ENCODE results near the gene RGS2.

Gene RGS2

GRCh38 chr1:192821296-192821695, 12.5 kb downstream of the RGS2 start:
- no peak overlapping the region for H3K27ac ChIP-seq (ENCODE audit: low read length, poor library complexity, severe bottlenecking)
- WGBS, result 81% methylated on average over 3 of the region's 3 CpGs
- H3K18ac ChIP-seq (ENCODE audit: low read depth in 1 of 2, low read length in 2 of 2), result no peak overlapping the region
- no peaks in the 10 kb centered on the region for H3K9me3 ChIP-seq (ENCODE audit: control insufficient read depth, low read length)
- no peaks in the 10 kb centered on the region for H3K79me1 ChIP-seq (replicated peaks; ENCODE audit: low read length, poor library complexity, severe bottlenecking)
- no peak overlapping the region for H3K14ac ChIP-seq (ENCODE audit: low read length in 2 of 2)
- DNase-seq, result no peak
- H2BK12ac ChIP-seq (ENCODE audit: low read length in 2 of 2), result no peak overlapping the region
- no peak overlapping the region for H3K23ac ChIP-seq (ENCODE audit: low read length in 2 of 2)
- H2BK15ac ChIP-seq (ENCODE audit: low read depth, poor library complexity, severe bottlenecking), result no peak overlapping the region
- no peaks in the 10 kb centered on the region for H3K4me1 ChIP-seq (ENCODE audit: control insufficient read depth, insufficient read depth, low read depth, low read length)
- H3K4ac ChIP-seq (ENCODE audit: low read depth in 1 of 2, low read length in 2 of 2), result no peak overlapping the region
- H3K4me2 ChIP-seq (ENCODE audit: low read length, poor library complexity, severe bottlenecking), result no peak overlapping the region
- H3K4me3 ChIP-seq (ENCODE audit: insufficient read depth in 1 of 2, low read depth in 1 of 2, low read length in 2 of 2), result no peak overlapping the region
- no peak overlapping the region for H4K8ac ChIP-seq (ENCODE audit: low read length)
- H2AFZ ChIP-seq (ENCODE audit: low read depth, low read length), result no peak overlapping the region
- H2BK5ac ChIP-seq (ENCODE audit: low read depth, low read length, poor library complexity, severe bottlenecking), result no peak overlapping the region
- no peaks in the 10 kb centered on the region for H3K36me3 ChIP-seq (ENCODE audit: control insufficient read depth in 1 of 2, insufficient read depth in 2 of 2, low read depth in 1 of 2, low read length in 2 of 2)
- H2AK5ac ChIP-seq (ENCODE audit: low read length, severe bottlenecking), result no peak overlapping the region
- no peak overlapping the region for H4K91ac ChIP-seq (ENCODE audit: low read length)
- H3K27me3 ChIP-seq (ENCODE audit: control insufficient read depth in 1 of 2, insufficient read depth in 1 of 2, low read length in 2 of 2), result no peaks in the 10 kb centered on the region
- H2BK120ac ChIP-seq (ENCODE audit: low read depth, low read length), result no peak overlapping the region
- H3K9ac ChIP-seq (ENCODE audit: low read length), result no peak overlapping the region

GRCh38 chr1:192824511-192824910, 15.7 kb downstream of the RGS2 start:
- no peak overlapping the region for H3K18ac ChIP-seq (ENCODE audit: low read depth in 1 of 2, low read length in 2 of 2)
- no peaks in the 10 kb centered on the region for H3K9me3 ChIP-seq (ENCODE audit: control insufficient read depth, low read length)
- H3K27me3 ChIP-seq (ENCODE audit: control insufficient read depth in 1 of 2, insufficient read depth in 1 of 2, low read length in 2 of 2), result no peaks in the 10 kb centered on the region
- H3K36me3 ChIP-seq (ENCODE audit: control insufficient read depth in 1 of 2, insufficient read depth in 2 of 2, low read depth in 1 of 2, low read length in 2 of 2), result no peaks in the 10 kb centered on the region
- H3K4ac ChIP-seq (ENCODE audit: low read depth in 1 of 2, low read length in 2 of 2), result no peak overlapping the region
- H2BK120ac ChIP-seq (ENCODE audit: low read depth, low read length), result no peak overlapping the region
- no CpG with 5 or more reads among the region's 1 CpG for WGBS
- DNase-seq, result no peak
- no peak overlapping the region for H3K4me3 ChIP-seq (ENCODE audit: insufficient read depth in 1 of 2, low read depth in 1 of 2, low read length in 2 of 2)
- no peaks in the 10 kb centered on the region for H3K4me1 ChIP-seq (ENCODE audit: control insufficient read depth, insufficient read depth, low read depth, low read length)
- H2BK5ac ChIP-seq (ENCODE audit: low read depth, low read length, poor library complexity, severe bottlenecking), result no peak overlapping the region
- H2AK5ac ChIP-seq (ENCODE audit: low read length, severe bottlenecking), result no peak overlapping the region
- no peak overlapping the region for H3K4me2 ChIP-seq (ENCODE audit: low read length, poor library complexity, severe bottlenecking)
- H2BK15ac ChIP-seq (ENCODE audit: low read depth, poor library complexity, severe bottlenecking), result no peak overlapping the region
- H2AFZ ChIP-seq (ENCODE audit: low read depth, low read length), result no peak overlapping the region
- H2BK12ac ChIP-seq (ENCODE audit: low read length in 2 of 2), result no peak overlapping the region
- no peak overlapping the region for H3K14ac ChIP-seq (ENCODE audit: low read length in 2 of 2)
- no peak overlapping the region for H4K8ac ChIP-seq (ENCODE audit: low read length)
- no peak overlapping the region for H4K91ac ChIP-seq (ENCODE audit: low read length)
- no peak overlapping the region for H3K9ac ChIP-seq (ENCODE audit: low read length)
- no peak overlapping the region for H3K27ac ChIP-seq (ENCODE audit: low read length, poor library complexity, severe bottlenecking)
- no peaks in the 10 kb centered on the region for H3K79me1 ChIP-seq (replicated peaks; ENCODE audit: low read length, poor library complexity, severe bottlenecking)
- H3K23ac ChIP-seq (ENCODE audit: low read length in 2 of 2), result no peak overlapping the region

- H3K4me3 ChIP-seq (ENCODE audit: insufficient read depth in 1 of 2, low read depth in 1 of 2, low read length in 2 of 2), result no peak overlapping the region
- no peaks in the 10 kb centered on the region for H3K27me3 ChIP-seq (ENCODE audit: control insufficient read depth in 1 of 2, insufficient read depth in 1 of 2, low read length in 2 of 2)
- H3K79me1 ChIP-seq (replicated peaks; ENCODE audit: low read length, poor library complexity, severe bottlenecking), result no peaks in the 10 kb centered on the region
- no peak overlapping the region for H2AFZ ChIP-seq (ENCODE audit: low read depth, low read length)
- no peaks in the 10 kb centered on the region for H3K9me3 ChIP-seq (ENCODE audit: control insufficient read depth, low read length)
- H2BK120ac ChIP-seq (ENCODE audit: low read depth, low read length), result no peak overlapping the region
- H2BK5ac ChIP-seq (ENCODE audit: low read depth, low read length, poor library complexity, severe bottlenecking), result no peak overlapping the region
- H3K4ac ChIP-seq (ENCODE audit: low read depth in 1 of 2, low read length in 2 of 2), result no peak overlapping the region
- no peak overlapping the region for H2BK12ac ChIP-seq (ENCODE audit: low read length in 2 of 2)
- H3K18ac ChIP-seq (ENCODE audit: low read depth in 1 of 2, low read length in 2 of 2), result no peak overlapping the region
- no peak overlapping the region for H4K91ac ChIP-seq (ENCODE audit: low read length)
- DNase-seq, result peak; percentile 27
- no peak overlapping the region for H4K8ac ChIP-seq (ENCODE audit: low read length)
- no peak overlapping the region for H3K14ac ChIP-seq (ENCODE audit: low read length in 2 of 2)
- H3K9ac ChIP-seq (ENCODE audit: low read length), result no peak overlapping the region
- H3K4me1 ChIP-seq (ENCODE audit: control insufficient read depth, insufficient read depth, low read depth, low read length), result no peaks in the 10 kb centered on the region
- no peak overlapping the region for H3K4me2 ChIP-seq (ENCODE audit: low read length, poor library complexity, severe bottlenecking)
- no peak overlapping the region for H3K27ac ChIP-seq (ENCODE audit: low read length, poor library complexity, severe bottlenecking)
- no peak overlapping the region for H2AK5ac ChIP-seq (ENCODE audit: low read length, severe bottlenecking)
- 60% methylated on average over 3 of the region's 4 CpGs for WGBS
- no peak overlapping the region for H3K23ac ChIP-seq (ENCODE audit: low read length in 2 of 2)
- no peaks in the 10 kb centered on the region for H3K36me3 ChIP-seq (ENCODE audit: control insufficient read depth in 1 of 2, insufficient read depth in 2 of 2, low read depth in 1 of 2, low read length in 2 of 2)
- H2BK15ac ChIP-seq (ENCODE audit: low read depth, poor library complexity, severe bottlenecking), result no peak overlapping the region
Measured at GRCh38 chr1:192826791-192827546, 18.1 kb downstream of the RGS2 start.

GRCh38 chr1:192830595-192831246, 21.9 kb downstream of the RGS2 start:
- Histone ChIP-seq H3K14ac (ENCODE audit: low read length in 2 of 2) (no peak overlapping the region), H3K4ac (ENCODE audit: low read depth in 1 of 2, low read length in 2 of 2) (no peak overlapping the region), H3K23ac (ENCODE audit: low read length in 2 of 2) (no peak overlapping the region), H3K36me3 (ENCODE audit: control insufficient read depth in 1 of 2, insufficient read depth in 2 of 2, low read depth in 1 of 2, low read length in 2 of 2) (no peaks in the 10 kb centered on the region), H2BK12ac (ENCODE audit: low read length in 2 of 2) (no peak overlapping the region), H4K8ac (ENCODE audit: low read length) (no peak overlapping the region), H3K18ac (ENCODE audit: low read depth in 1 of 2, low read length in 2 of 2) (no peak overlapping the region), H3K9me3 (ENCODE audit: control insufficient read depth, low read length) (no peaks in the 10 kb centered on the region), H3K4me2 (ENCODE audit: low read length, poor library complexity, severe bottlenecking) (no peak overlapping the region), H3K4me1 (ENCODE audit: control insufficient read depth, insufficient read depth, low read depth, low read length) (no peaks in the 10 kb centered on the region), H4K91ac (ENCODE audit: low read length) (no peak overlapping the region), H2BK15ac (ENCODE audit: low read depth, poor library complexity, severe bottlenecking) (no peak overlapping the region), H2AK5ac (ENCODE audit: low read length, severe bottlenecking) (no peak overlapping the region), H2BK5ac (ENCODE audit: low read depth, low read length, poor library complexity, severe bottlenecking) (no peak overlapping the region), H3K4me3 (ENCODE audit: insufficient read depth in 1 of 2, low read depth in 1 of 2, low read length in 2 of 2) (no peak overlapping the region), H2BK120ac (ENCODE audit: low read depth, low read length) (no peak overlapping the region), H2AFZ (ENCODE audit: low read depth, low read length) (no peak overlapping the region), H3K9ac (ENCODE audit: low read length) (no peak overlapping the region), H3K27me3 (ENCODE audit: control insufficient read depth in 1 of 2, insufficient read depth in 1 of 2, low read length in 2 of 2) (no peaks in the 10 kb centered on the region), H3K79me1 (replicated peaks; ENCODE audit: low read length, poor library complexity, severe bottlenecking) (no peaks in the 10 kb centered on the region), H3K27ac (ENCODE audit: low read length, poor library complexity, severe bottlenecking) (no peak overlapping the region)
- no peak for DNase-seq
- WGBS, result 89% methylated on average over 4 of the region's 6 CpGs

Data from mesenchymal stem cell (in vitro differentiated cells and primary cell).